Daoy (cell line): Measurements from ENCODE around the gene SLC7A5. TPM values are rescaled to one million over a fixed set of nuclear protein-coding genes. Genes with fewer than 3 reads are reported as not detected.
"Not testable (repeated sequence)": the region's sequence is repeated elsewhere in the genome, so short reads cannot be mapped to it uniquely, and the experiment has no call there.

ENCODE experiments used
- DNase-seq: peaks from one replicate; pipeline ENCODE4 v3.0.0-alpha.2; 2015; ENCODE audit warnings: low read depth
- total RNA-seq: library from RNA; depleted of rRNA; stranded (reverse); fragments of >200 nt; shearing (Covaris generic); gene quantifications from 2 replicates; pipeline ENCODE4 v1.2.3, GENCODE V29; 2014; rRNA removed

Gene SLC7A5
- total RNA-seq: 24.9 and 31.6 TPM in 2 replicates

DNA sequence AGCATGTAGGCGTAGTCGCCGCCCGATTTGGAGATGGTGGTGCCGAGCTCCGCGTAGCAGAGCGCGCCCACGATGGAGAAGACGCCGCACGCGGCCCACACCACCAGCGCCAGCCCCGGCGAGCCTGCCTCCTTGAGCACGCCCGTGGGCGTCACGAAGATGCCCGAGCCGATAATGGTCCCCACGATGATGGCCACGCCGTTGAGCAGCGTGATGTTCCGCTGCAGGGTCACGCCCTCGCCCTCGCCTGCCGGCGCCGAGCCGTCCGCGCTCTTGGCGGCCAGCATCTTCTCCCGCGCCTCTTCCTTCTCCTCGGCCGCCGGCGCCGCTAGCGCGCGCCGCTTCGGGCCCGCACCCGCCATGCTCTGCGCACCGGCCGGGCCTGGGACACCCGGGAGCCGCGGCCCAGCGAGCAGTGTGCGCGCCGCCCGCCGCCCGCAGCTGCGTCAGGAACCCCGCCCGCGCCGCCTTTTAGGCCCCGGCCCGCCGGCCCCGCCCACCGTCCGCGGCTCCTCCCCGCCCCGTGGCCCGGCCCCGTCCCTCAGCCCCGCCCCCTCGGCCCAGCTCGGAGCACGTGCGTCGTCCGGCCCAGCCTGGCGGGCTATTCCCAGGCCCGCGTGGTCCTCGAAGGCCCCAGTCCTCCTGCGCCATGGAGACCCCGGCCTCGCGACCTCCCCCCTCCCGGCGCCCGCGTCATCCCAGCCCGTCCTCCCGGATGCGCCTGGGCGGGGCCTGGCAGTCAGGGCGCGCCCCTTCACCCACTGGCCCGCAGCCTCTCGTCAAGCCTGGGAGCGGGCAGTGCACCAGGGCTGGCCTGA, at the start of gene SLC7A5:
Gene SLC7A5, minus strand, starts transcription at position 447 of the 818 bp plus-strand sequence. Its CDS starts 85 bp downstream, at position 362.
- DNase-seq: peak; percentile 79

GRCh38 chr16:87918338-87918737, 49.0 kb upstream of the SLC7A5 start:
- peak; percentile 51 for DNase-seq

DNA sequence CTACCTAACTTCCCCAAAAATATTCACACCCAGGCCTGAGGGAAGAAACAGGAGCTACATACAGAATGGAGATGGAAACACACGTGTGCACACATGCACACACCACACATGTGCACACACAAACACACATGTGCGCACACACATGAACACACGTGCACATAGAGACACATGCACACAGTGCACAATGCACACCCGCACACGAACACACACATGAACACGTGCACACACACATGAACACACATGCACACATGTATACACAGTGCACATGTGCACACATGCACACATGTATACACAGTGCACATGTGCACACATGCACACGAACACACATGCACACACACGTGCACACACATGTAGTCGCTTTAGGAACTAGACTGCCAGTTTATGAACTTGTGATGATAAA, 48.2 kb upstream of the SLC7A5 start:
- no peak for DNase-seq

DNA sequence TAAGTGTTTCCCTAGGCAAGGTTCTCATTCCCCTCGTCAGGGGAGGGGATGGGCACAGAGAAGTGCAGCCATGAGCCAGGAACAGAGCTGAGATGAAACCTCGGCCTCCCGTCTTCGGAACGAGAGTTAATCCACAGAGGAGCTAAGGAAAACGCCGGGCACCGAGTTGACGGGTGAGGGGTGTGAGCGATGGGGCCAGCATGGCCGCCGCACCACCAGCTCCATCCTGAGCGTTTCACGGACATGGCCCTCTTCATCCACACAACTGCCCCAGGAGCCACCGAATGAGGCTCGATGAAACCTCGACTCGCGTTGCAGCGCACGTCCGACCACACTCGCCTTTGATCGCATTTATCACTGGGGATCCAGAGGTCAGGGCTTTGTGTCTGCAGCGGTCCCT, 45.5 kb upstream of the SLC7A5 start:
- DNase-seq: no peak

DNA sequence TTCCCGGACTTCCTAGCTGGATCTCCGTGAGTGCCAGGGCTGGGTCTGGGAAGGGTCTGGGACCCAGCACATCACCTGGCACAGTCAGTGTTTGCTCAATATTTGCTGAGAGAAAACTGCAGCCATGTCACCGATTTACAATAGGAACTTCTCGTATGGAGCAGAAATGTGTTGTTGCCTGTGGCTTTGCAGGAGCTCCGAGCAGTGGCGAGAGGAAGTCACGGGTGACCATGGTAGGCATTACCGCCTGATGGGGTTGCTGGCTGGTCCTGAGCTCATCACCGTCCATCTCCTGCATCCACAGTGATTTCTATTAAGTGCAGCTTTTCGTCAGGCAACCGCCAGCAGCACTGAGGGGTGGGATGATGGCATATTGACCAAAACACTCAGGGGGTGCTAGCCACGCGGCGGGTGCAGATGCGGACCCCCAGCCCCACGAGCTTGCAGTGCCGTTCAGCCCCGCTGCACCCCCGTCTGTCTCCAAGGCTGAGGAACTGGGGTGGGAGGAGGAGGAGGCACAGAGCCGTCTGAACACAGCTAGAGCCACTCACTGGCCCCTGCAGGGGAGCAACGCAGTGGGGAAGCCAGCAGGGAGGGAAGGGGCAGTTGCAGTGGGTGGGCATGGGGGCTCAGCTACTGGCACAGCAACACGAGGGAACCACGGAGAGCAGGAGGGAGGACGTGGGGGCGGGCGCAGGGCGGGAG, 44.9 kb upstream of the SLC7A5 start:
- not testable (repeated sequence) for DNase-seq

DNA sequence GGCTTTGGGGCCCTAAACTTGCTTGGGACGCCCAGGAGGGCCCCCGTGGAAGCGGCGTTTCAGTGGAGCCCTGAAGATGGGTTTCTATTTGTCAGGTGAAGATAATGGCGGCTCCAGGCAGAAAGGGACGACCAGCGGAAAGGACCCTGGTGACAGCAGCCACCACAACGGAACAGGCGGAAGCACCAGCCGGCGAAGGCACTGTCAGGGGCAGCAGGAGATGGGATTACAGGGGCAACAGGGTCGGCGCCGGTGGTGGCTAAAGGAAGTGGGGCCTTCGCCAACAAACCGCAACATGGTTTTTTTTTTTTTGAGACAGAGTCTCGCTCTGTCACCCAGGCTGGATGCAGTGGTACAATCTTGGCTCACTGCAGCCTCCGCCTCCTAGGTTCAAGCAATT, 43.4 kb upstream of the SLC7A5 start:
- not testable (repeated sequence) for DNase-seq

DNA sequence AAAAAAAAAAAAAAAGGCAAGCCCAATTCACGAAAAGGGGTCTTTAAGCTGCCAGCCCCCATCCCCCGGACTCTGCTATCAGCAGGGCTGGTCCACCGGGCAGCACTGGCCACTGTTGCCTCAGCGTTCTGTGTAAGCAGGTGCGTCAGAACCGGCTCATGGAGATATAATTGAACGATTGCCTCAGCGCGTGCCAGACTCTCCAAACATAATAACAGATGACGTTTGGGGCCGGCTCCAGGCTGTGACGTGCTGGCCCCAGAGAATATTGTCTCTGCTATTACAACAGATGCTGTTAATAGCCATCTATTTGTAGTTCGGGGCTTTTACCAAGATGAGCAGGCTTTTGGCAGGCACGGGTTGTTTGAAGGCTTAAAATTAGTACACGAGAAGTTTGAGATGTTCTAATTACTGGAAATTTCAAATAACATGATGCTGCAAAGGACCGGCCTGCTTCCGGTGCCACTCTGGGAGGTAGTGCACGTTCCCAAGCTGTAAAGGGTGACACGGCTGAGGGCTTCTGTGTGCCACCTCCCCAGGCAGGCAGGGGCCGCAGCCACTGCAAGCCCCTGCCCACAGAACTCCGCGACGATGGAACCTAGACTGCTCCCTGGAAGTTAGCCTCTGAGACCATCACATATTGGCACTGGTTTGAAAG, 41.9 kb upstream of the SLC7A5 start:
- DNase-seq: not testable (repeated sequence)

DNA sequence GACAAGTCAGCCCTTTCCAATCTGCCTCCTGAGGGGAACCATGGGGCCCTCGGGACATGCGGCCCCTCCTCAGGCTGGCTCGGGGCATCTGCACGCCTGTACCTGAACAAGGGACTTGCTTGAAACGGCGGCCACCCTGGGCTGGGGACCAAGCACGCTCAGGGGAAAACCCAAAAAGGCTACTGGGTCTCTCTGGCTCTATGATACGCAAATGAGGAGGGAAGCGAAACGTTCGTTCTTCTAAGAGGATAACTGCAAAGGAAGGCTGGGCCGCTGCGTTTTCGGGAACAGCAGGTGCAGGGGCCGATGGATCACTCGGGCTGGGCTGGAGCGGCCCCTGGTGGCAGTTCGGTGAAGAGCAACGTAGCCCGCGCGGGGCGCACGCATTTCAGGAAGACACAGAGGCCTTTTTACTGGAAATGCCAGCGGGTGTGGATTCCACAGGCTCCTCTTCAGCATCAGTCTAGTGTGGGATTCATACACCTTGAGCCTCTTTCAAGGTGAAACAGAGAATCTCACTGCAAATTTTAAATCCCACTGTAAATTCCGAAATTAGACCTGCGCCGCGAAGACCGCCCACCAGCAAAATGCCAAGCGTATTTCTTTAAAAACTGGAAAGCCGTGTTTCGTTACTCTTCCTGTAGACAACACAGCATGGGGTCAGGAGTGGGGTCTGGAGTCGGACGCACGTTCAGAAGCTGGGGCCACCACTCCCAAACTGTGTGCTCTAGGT, 40.1 kb upstream of the SLC7A5 start:
- DNase-seq: peak; percentile 63

DNA sequence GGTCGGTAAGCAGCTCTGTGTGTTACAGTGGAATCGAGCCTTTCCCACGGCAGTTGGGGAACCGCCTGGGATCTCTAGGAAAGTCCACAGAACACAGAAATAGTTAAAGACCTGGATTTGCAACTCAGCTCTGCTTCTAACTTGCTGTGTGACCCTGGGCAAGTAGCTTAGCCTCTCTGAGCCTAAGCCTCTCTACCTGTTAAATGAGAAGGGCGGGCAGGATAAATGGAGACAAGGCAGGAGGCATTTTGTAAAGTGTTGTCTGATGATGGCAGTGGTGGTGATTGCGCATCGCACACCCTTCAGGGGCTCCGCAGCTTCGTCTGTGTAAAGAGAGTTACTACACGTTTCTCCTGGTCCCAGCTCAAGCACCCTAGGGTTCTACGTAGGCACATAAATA, 38.8 kb upstream of the SLC7A5 start:
- not testable (repeated sequence) for DNase-seq

GRCh38 chr16:87905521-87905920, 36.2 kb upstream of the SLC7A5 start:
- DNase-seq: not testable (repeated sequence)

DNA sequence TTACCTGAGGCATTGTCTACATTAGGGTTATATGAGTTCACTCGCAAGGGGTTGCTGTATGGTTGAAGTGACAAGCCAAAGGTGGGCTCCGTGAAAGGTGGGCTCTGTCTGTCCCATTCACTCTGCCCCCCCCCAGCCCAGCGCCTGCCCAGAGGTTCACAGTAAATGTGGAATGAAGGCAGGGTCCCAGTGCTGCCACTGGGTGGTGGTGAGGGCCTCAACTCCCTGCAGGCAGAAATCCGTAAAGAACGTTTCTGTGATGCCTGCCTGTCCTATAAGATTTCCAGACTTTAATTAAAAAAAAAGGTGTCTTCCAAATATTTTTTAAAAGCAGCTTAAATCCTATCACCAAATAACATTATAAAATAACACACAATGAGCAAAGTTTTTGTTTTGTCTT, 35.7 kb upstream of the SLC7A5 start:
- DNase-seq: not testable (repeated sequence)

GRCh38 chr16:87900489-87900888, 31.2 kb upstream of the SLC7A5 start:
- DNase-seq: not testable (repeated sequence)

GRCh38 chr16:87897521-87898505, 28.5 kb upstream of the SLC7A5 start:
- DNase-seq: peak; percentile 13

- DNase-seq: not testable (repeated sequence)
Measured at GRCh38 chr16:87896924-87897520, 27.7 kb upstream of the SLC7A5 start.

- peak; percentile 20 for DNase-seq
Measured at GRCh38 chr16:87896176-87896890, 27.0 kb upstream of the SLC7A5 start.

- DNase-seq: peak; percentile 73
Measured at GRCh38 chr16:87895641-87896141, 26.4 kb upstream of the SLC7A5 start.

DNA sequence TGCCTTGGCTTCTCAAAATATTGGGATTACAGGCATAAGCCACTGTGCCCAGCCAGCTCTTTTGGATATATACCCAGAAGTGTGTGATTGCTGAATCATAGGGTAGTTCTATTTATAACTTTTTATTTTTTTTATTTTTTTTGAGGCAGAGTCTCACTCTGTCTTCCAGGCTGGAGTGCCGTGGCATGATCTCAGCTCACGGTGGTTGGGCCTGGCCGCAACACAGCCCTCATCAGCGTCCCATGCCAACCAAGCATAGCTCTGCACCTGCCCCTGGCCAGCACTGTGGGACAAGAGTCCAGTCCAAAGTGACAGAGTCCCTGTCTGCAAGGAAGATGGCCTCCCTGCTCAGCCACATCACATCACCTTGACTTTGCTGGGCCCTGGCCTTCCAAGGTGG, 24.7 kb upstream of the SLC7A5 start:
- not testable (repeated sequence) for DNase-seq

DNA sequence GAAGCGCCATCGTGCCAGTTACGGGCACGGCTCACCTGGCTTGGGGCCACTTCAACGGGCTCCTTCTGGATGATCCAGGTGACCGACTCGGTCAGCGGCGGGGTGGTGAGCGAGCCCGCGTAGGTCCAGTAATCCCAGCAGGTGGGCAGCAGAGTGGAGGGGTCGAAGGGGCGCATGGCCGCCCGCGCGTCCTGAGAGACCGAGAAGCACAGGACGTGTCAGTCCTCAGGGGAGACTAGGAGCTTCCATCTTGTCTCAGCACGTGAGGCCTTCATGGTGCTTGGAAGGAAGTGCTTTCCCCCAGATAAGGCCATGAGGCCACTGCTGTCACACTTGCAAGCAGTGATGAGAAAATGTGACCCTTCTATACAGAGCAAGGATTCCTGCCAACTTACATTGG, 22.5 kb upstream of the SLC7A5 start:
- DNase-seq: no peak

GRCh38 chr16:87889762-87890161, 20.5 kb upstream of the SLC7A5 start:
- not testable (repeated sequence) for DNase-seq
